ENCODE results near the gene WDFY2. TPM values are rescaled to one million over a fixed set of nuclear protein-coding genes. Genes with fewer than 3 reads are reported as not detected.

WDFY2 gene
- total and polyA plus RNA-seq, 10 of the 15 experiments (the other 5 are each of a cell fraction or from before 2014, with no cell fraction given), result 2.1 to 13.0 (median 8.1) TPM

- TF ChIP-seq ZBTB40 (IDR thresholded peaks at IDR 0.05; ENCODE audit: borderline replicate concordance) (no peak), CUX1 (IDR thresholded peaks at IDR 0.05; ENCODE audit: insufficient replicate concordance, low read depth, low read length) (no peak), YBX1 (IDR thresholded peaks at IDR 0.05) (no peak)
These were observed 194.1 kb downstream of the WDFY2 start (continued) for GRCh38 chr13:51778392-51778791.

All from GM12878 (cell line).